SK-N-SH treated with all-trans-retinoic acid at 6 μM for 48 hours (cell line): Measurements from ENCODE around the gene A4GNT.

Experiments used
- CSDC2 ChIP-seq: fragments of 250-450 bp; sonication (Bioruptor Pico); IDR thresholded peaks from 2 replicates; pipeline ENCODE4 v1.5.0; 2020; ENCODE audit warnings: mild to moderate bottlenecking, moderate library complexity
- POU6F1 ChIP-seq: fragments of 250-450 bp; sonication (Bioruptor Pico); IDR thresholded peaks from 2 replicates; pipeline ENCODE4 v1.8.0; 2021; ENCODE audit warnings: low read depth, mild to moderate bottlenecking, moderate library complexity, borderline replicate concordance
- PPARA ChIP-seq: fragments of 250-450 bp; sonication (Bioruptor Pico); IDR thresholded peaks from 2 replicates; pipeline ENCODE4 v1.5.0; 2020; ENCODE audit warnings: mild to moderate bottlenecking, borderline replicate concordance
- RARB ChIP-seq: fragments of 250-450 bp; sonication (Bioruptor Pico); IDR thresholded peaks from 2 replicates; pipeline ENCODE4 v1.8.0; 2021; ENCODE audit warnings: mild to moderate bottlenecking, moderate library complexity
- TOX ChIP-seq: fragments of 250-450 bp; sonication (Bioruptor Pico); IDR thresholded peaks from 2 replicates; pipeline ENCODE4 v1.8.0; 2021; ENCODE audit warnings: mild to moderate bottlenecking, moderate library complexity, borderline replicate concordance
- ZFP3 ChIP-seq: fragments of 250-450 bp; sonication (Bioruptor Pico); IDR thresholded peaks from 2 replicates; pipeline ENCODE4 v1.5.0; 2020; ENCODE audit warnings: mild to moderate bottlenecking, moderate library complexity
- ZNF565 ChIP-seq: fragments of 450-650 bp; formaldehyde crosslinking; conservative IDR thresholded peaks from 2 replicates; pipeline ENCODE4 v1.5.0; 2020; ENCODE audit warnings: low read depth, mild to moderate bottlenecking, moderate library complexity
- ZNF8 ChIP-seq: fragments of 450-650 bp; formaldehyde crosslinking; IDR thresholded peaks from 2 replicates; pipeline ENCODE4 v1.5.0; 2020; ENCODE audit warnings: mild to moderate bottlenecking, moderate library complexity
- TF ChIP-seq, protein P1 (sequence below): fragments of 250-450 bp; sonication (Bioruptor Pico); IDR thresholded peaks from 2 replicates; pipeline ENCODE4 v1.5.1; 2020; ENCODE audit warnings: low read depth, mild to moderate bottlenecking, moderate library complexity

GRCh38 chr3:138118612-138119422 lies 13.4 kb downstream of the A4GNT start:
- TF ChIP-seq ZNF8 (CRISPR knock-in tag) = no peak
- TF ChIP-seq ZNF565 (CRISPR knock-in tag) = no peak
- TF ChIP-seq, protein P1, sequence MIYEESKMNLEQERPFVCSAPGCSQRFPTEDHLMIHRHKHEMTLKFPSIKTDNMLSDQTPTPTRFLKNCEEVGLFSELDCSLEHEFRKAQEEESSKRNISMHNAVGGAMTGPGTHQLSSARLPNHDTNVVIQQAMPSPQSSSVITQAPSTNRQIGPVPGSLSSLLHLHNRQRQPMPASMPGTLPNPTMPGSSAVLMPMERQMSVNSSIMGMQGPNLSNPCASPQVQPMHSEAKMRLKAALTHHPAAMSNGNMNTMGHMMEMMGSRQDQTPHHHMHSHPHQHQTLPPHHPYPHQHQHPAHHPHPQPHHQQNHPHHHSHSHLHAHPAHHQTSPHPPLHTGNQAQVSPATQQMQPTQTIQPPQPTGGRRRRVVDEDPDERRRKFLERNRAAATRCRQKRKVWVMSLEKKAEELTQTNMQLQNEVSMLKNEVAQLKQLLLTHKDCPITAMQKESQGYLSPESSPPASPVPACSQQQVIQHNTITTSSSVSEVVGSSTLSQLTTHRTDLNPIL (CRISPR knock-in tag) = no peak
- no peak for TF ChIP-seq CSDC2 (CRISPR knock-in tag)
- TF ChIP-seq PPARA (CRISPR knock-in tag) = no peak
- no peak for TF ChIP-seq RARB
- TF ChIP-seq POU6F1 (CRISPR knock-in tag) = no peak
- no peak for TF ChIP-seq TOX
- no peak for TF ChIP-seq ZFP3 (CRISPR knock-in tag)
